ENCODE data around the gene SEBOX. TPM values are rescaled to one million over a fixed set of nuclear protein-coding genes. Genes with fewer than 3 reads are reported as not detected.
"Not testable (repeated sequence)": the region's sequence is repeated elsewhere in the genome, so short reads cannot be mapped to it uniquely, and the experiment has no call there.

Gene SEBOX
- total and polyA plus RNA-seq, 7 donors = not detected

DNA sequence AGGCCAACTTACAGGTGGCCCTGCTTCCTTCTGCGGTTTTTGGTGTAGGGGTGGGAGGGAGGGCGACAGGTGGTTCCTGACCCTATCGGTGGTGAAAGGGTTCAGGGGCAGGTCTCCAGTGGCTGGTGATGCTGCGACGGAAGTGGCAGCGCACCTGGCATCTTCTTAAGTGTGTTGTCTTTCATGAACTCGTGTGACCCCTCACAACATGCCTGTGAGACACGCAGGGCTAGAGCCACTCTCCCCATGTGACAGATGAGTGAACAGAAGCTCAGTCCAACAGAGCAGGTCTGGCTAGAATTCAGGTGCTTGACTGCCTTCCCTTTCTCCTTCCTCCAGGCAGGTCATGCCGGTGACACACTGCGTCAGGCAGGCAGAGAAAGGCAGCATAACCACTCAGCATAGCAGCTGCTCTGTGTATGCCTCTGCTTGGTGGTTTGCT is 21.5 kb downstream of the SEBOX start:
- intact Hi-C loops (cut with DNase I) = no loop called here
- no peak for DNase-seq
- H3K36me3 ChIP-seq = peaks cover 44 to 91% (median 59%) of the 10 kb centered on the region in 4 donors

DNA sequence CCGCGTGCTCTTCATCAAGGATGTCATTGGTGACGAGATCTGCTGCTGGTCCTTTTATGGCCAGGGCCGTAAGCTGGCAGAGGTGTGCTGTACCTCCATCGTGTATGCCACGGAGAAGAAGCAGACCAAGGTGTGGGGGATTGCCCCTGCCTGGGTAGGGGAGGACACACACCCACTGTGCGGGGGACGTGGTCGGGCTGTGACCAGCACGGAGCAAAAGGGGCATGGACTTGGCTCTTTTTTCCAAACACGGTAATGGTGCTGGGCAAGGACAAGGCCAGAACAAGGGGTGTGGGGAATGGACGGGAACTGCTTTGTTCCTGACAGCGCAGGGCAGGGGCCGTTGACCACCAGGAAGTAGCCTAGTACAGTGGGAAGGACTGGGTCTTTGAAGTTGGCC is 22.7 kb downstream of the SEBOX start:
- Histone ChIP-seq H3K36me3 (peaks cover 34 to 79% (median 47%) of the 10 kb centered on the region in 4 donors), H3K4me1 (peaks cover 0 to 14% (median 11%) of the 10 kb centered on the region in 4 donors), H3K27me3 (no peaks in the 10 kb centered on the region), H3K27ac (no peak overlapping the region), H3K9me3 (no peaks in the 10 kb centered on the region), H3K4me3 (no peak overlapping the region)
- 93 to 94% methylated on average over 14 of the region's 14 CpGs for WGBS, 2 donors
- TF ChIP-seq POLR2A (IDR thresholded peaks at IDR 0.05) = no peak
- intact Hi-C loops (cut with DNase I) = no loop called here
- no peak for DNase-seq

More for the DNA sequence above, 21.5 kb downstream of the SEBOX start:
- Histone ChIP-seq H3K27ac (no peak overlapping the region), H3K4me3 (no peak overlapping the region), H3K4me1 (peaks cover 0 to 11% (median 1%) of the 10 kb centered on the region in 4 donors), H3K9me3 (no peaks in the 10 kb centered on the region), H3K27me3 (no peaks in the 10 kb centered on the region)
- WGBS, 2 donors = 79 to 86% methylated on average over 10 of the region's 10 CpGs
- no peak for TF ChIP-seq POLR2A (IDR thresholded peaks at IDR 0.05)
- TF ChIP-seq EP300 (IDR thresholded peaks at IDR 0.05) = no peak
- no peak for TF ChIP-seq CTCF (IDR thresholded peaks at IDR 0.05)
- TF ChIP-seq POLR2AphosphoS5 (IDR thresholded peaks at IDR 0.05) = no peak

DNA sequence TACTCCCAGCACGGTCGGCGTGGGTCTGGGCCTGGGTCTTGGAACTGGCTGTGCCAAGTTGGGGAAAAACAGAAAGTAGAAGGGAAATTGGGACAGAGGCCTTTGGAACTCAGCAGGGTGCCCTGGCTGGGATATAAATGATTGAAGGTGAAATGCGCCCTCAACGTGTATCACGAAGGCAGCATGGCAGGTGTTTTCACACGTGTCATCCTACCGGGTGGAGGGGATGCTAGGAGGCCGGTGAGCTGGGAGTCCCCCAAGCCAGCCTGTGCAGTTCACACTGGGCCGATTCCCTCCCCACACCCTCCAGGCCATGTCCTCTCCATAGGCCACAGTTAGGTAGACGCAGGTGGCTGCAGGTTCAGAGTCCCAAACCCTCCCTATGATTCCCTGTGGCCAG is 23.5 kb downstream of the SEBOX start:
- H3K4me3 ChIP-seq = no peak overlapping the region
- DNase-seq = no peak
- H3K36me3 ChIP-seq = peaks cover 31 to 71% (median 46%) of the 10 kb centered on the region in 4 donors
- 94 to 95% methylated on average over 11 of the region's 11 CpGs for WGBS, 2 donors
- H3K4me1 ChIP-seq = peaks cover 0 to 21% (median 15%) of the 10 kb centered on the region in 4 donors
- H3K27me3 ChIP-seq = no peaks in the 10 kb centered on the region
- no peaks in the 10 kb centered on the region for H3K9me3 ChIP-seq
- TF ChIP-seq CTCF (IDR thresholded peaks at IDR 0.05) = no peak
- TF ChIP-seq POLR2AphosphoS5 (IDR thresholded peaks at IDR 0.05) = no peak
- TF ChIP-seq EP300 (IDR thresholded peaks at IDR 0.05) = no peak
- TF ChIP-seq POLR2A (IDR thresholded peaks at IDR 0.05) = no peak
- H3K27ac ChIP-seq = no peak overlapping the region
- intact Hi-C loops (cut with DNase I) = no loop called here

- Histone ChIP-seq H3K4me3 (no peak overlapping the region), H3K27me3 (no peaks in the 10 kb centered on the region), H3K9me3 (no peaks in the 10 kb centered on the region), H3K36me3 (peaks cover 31 to 60% (median 46%) of the 10 kb centered on the region in 4 donors), H3K27ac (no peak overlapping the region), H3K4me1 (peaks cover 0 to 28% (median 21%) of the 10 kb centered on the region in 4 donors)
- no peak for TF ChIP-seq EP300 (IDR thresholded peaks at IDR 0.05)
- TF ChIP-seq CTCF (IDR thresholded peaks at IDR 0.05) = no peak
- no peak for TF ChIP-seq POLR2A (IDR thresholded peaks at IDR 0.05)
- TF ChIP-seq POLR2AphosphoS5 (IDR thresholded peaks at IDR 0.05) = no peak
- DNase-seq = no peak
- intact Hi-C loops (cut with DNase I) = no loop called here
- 85 to 89% methylated on average over 6 of the region's 6 CpGs for WGBS, 2 donors
Measured at GRCh38 chr17:28340374-28340773, 24.6 kb downstream of the SEBOX start.

GRCh38 chr17:28339431-28339830 is 25.6 kb downstream of the SEBOX start:
- DNase-seq = no peak
- Histone ChIP-seq H3K4me1 (peaks cover 0 to 33% (median 25%) of the 10 kb centered on the region in 4 donors), H3K27ac (peak overlapping the region in 1 of 4 donors; percentile 8), H3K9me3 (no peaks in the 10 kb centered on the region), H3K36me3 (peaks cover 26 to 50% (median 41%) of the 10 kb centered on the region in 4 donors), H3K4me3 (no peak overlapping the region), H3K27me3 (no peaks in the 10 kb centered on the region)
- WGBS, 2 donors = 96 to 97% methylated on average over 15 of the region's 15 CpGs
- intact Hi-C loops (cut with DNase I) = loop anchor here (5.0 kb wide), 1 partner anchor 613 kb away; the partner anchor contains the start of gene PHF12
- TF ChIP-seq CTCF (IDR thresholded peaks at IDR 0.05) (no peak), POLR2AphosphoS5 (IDR thresholded peaks at IDR 0.05) (no peak), POLR2A (IDR thresholded peaks at IDR 0.05) (no peak), EP300 (IDR thresholded peaks at IDR 0.05) (no peak)

- not testable (repeated sequence) for DNase-seq, H3K27me3 ChIP-seq, H3K9me3 ChIP-seq, H3K4me3 ChIP-seq
- intact Hi-C loops (cut with DNase I) = loop anchor here (5.0 kb wide), 1 partner anchor 614 kb away; the partner anchor contains the start of gene PHF12
- Histone ChIP-seq H3K36me3 (peaks cover 25 to 46% (median 36%) of the 10 kb centered on the region in 4 donors), H3K27ac (peak overlapping the region in 2 of 4 donors; percentile 8 to 38), H3K4me1 (peaks cover 0 to 40% (median 32%) of the 10 kb centered on the region in 4 donors)
- 90 to 93% methylated on average over 8 of the region's 8 CpGs for WGBS, 2 donors
Measured at GRCh38 chr17:28338769-28339212, 26.2 kb downstream of the SEBOX start.
